Measurements from ENCODE around the gene CDC7.

DNA sequence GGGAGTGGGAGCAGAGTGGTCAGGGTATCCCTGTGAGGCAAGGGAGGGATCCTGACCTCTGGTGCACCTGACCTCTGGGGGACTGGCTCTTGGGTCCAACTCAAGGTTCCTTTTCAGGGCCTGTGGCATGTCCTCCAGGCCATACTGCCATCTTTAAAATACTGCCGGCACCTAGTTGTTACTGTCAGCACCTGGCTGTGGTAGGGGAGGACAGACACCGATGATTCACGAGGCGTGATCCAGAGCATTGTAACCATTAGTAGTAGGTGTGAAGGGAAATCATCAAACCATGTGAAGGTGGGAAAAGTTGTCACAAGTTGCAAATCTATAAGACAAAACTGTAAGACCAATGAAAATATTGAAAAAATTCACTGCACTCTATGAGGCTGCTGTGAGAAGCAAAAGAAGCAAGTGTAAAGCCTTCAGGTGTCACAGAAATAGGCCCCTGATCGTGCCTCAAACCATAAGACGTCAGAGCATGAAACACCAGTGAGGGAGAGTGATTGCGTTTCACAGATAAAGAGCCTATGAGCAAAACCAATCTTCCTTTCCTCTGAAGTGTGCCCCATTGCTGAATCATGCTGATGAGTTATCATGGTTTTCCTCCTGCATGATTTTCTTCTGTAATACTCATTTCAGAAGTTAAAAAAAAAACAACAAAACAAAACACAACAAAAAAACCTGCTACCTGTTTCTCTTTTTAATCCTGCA, 55.3 kb downstream of the CDC7 start:
- TF ChIP-seq CTCF (IDR thresholded peaks at IDR 0.05; ENCODE audit: low read depth, low read length, poor library complexity, severe bottlenecking) (no peak), EZH2phosphoT487 (IDR thresholded peaks at IDR 0.05; ENCODE audit: borderline replicate concordance, low read length) (no peak)
